COLO668 (cell line): ENCODE results near the gene CERS1.

Source experiments
- DNase-seq: peaks from one replicate; lab custom pipeline; 2025; ENCODE audit not compliant: unreplicated experiment; lab: John Stamatoyannopoulos, UW

Gene CERS1

GRCh38 chr19:18859676-18860301, 36.2 kb downstream of the CERS1 start:
- no peak for DNase-seq

DNA sequence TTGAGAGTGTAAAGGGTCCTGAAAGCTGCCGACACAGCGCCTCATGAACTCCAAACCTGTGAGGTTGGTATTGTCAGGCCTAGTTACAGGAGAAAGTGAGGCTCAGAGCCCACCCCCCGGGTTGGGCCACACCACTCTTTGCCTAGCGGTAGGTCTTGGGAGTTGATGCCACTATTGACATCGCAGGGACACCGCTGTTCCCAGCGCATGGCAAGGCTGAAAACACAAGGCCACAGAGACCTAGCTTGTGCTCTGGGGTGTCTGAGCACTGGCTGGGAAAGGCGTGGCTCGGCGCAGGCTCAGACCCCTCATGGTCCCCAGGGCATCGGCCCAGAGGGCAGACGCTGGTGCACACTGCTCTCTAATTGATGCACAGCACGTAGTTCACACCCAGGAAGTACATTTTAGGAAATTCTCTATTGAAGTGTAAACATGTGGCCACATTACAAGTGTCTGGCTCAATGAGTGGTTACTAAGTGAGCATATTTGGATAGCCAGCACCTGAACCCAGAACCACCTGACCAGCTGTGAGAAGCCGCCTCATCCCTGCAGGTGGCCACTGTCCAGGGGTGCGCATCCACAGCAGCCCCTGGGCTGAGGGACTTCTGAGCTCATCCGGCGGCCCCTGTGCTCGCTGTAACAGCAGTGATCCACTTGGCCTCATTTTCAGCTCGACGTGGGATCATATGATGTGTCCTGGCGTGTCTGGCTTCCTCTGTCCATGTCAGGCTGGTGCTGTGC, 36.9 kb downstream of the CERS1 start:
- DNase-seq = no peak

- DNase-seq = no peak
These were observed 38.7 kb downstream of the CERS1 start for GRCh38 chr19:18857223-18857622.

GRCh38 chr19:18856385-18857126, 39.4 kb downstream of the CERS1 start:
- peak; percentile 13 for DNase-seq

- DNase-seq = no peak
These were observed 40.1 kb downstream of the CERS1 start for GRCh38 chr19:18855647-18856384.

GRCh38 chr19:18854982-18855381, 41.0 kb downstream of the CERS1 start:
- DNase-seq = no peak

DNA sequence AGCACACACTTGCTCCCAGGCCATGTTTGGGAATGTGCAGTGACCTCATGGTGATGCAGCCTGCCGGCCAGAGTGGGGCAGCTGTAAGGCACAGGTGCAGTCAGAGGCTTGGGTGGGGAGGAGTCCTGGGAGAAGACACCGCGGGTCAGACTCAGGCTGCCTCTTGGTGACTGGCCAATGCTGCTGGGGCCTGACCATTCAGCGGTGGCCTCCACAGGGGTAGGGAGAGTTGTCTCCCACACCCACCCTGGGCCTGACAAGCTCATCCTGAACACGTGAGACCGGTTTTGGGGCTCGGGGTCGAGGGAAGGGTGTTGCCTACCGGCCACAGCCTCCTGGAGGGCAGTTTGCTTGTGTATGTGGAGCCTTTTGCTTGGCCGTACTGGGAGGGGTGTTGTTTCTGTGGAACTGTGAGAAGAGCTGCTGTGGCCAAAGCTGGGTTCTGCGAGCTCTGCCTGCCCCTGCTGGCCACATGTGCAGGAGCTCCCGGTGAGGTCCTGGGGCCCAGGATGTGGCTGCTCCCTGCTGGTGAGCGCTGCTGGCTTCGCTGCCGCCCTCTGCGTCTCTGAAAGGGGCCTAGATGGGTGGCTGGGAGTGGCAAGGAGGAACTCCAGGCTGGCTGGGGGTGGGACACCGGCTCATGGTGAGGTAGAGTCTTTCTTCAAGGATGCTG, 42.1 kb downstream of the CERS1 start:
- DNase-seq = no peak

- no peak for DNase-seq
These were observed 43.3 kb downstream of the CERS1 start for GRCh38 chr19:18852648-18853047.

DNA sequence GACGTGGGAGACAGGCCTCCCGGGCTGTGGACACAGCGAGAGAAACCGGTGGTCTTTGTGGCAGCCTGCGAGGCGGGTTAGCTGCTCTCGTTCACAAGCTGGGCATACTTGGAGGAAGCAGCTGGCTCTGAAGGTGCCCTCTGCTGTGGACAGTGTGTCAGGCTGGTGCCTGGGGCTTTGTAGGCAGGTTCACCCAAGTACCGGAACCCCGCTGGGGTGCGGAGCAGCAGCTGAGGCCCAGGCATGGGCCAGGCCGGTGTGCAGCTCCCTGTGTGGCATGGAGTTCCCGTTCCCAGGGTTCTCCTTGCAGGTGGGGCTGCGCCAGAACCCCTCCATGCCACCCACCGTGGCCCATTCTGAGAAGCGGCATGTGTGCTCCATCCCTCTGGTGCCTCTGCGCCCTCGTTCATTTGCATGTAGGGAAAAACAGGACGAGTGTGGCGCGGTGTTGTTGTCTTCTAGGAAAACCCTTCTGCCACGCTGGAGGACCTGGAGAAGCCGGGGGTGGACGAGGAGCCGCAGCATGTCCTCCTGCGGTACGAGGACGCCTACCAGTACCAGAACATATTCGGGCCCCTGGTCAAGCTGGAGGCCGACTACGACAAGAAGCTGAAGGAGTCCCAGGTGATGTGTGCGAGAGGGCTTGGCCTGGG, 44.2 kb downstream of the CERS1 start:
- DNase-seq = no peak

- DNase-seq = no peak
These were observed 45.2 kb downstream of the CERS1 start for GRCh38 chr19:18850471-18851375.

GRCh38 chr19:18849838-18850400, 46.0 kb downstream of the CERS1 start:
- no peak for DNase-seq

- no peak for DNase-seq
These were observed 46.9 kb downstream of the CERS1 start for GRCh38 chr19:18848878-18849661.

DNA sequence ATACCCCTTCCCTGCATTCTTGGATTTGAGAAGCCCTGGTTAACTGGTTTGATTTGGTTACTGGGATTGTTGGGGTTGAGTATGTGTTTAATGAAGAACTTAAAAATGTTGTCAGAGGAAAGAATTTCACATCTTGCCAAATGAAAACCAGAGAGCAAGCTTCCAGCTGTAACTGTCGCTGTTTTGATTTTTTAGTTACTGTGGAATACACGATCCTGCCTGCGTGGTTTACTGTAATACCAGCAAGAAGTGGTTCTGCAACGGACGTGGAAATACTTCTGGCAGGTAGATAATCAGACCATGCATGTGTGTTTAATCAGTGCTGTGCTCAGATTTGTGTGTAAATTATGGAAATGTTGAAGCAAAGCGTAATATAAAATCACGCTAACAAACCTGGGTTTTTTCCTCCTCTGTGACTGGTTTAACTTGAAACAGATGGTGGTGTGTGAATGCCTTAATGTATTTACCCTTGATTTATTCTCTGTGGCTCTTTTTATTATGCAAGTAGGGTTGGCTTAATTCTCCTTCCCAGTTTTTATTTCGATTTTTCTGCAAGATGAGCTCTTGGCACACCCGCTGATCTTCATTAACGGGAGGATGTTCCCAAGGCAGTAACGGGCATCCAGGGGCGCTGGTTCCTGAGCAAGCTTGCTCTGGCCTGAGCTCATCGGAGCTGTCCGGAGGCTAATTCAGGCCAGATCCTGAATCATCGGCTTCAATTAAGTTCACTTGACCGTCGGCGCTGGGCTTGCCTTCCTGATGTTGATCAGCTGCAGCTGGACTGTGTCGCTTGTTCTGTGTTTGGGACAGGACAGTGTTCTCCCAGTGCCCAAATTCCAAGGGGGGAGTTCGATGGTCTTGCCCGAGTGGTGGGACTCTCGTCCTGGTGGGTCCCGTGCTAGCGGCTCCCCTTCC, 48.2 kb downstream of the CERS1 start:
- DNase-seq = no peak

- peak; percentile 69 for DNase-seq
These were observed 49.0 kb downstream of the CERS1 start for GRCh38 chr19:18846862-18847548.

DNA sequence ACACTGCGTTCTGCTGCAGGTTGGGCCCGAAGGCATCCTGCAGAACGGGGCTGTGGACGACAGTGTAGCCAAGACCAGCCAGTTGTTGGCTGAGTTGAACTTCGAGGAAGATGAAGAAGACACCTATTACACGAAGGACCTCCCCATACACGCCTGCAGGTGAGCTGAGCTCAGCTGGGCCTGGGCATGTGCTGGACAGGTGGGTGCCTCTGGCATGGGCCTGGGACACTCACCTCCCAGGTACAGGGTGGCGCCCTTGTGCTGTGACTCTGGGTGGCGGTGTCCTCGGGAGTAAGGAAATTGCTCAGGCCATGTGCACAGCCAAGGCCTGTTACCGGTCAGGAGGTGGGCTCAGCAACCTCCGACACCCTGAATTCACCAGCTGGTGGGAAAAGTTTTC, 50.0 kb downstream of the CERS1 start:
- no peak for DNase-seq

- no peak for DNase-seq
These were observed 51.1 kb downstream of the CERS1 start for GRCh38 chr19:18844806-18845329.
